Kidney epithelial cell (primary cell): ENCODE results near the gene SNAI1. TPM values are rescaled to one million over a fixed set of nuclear protein-coding genes. Genes with fewer than 3 reads are reported as not detected.

Experiments used
- DNase-seq: peaks from one replicate; pipeline ENCODE4 v3.0.0-alpha.2; 2010; ENCODE audit warnings: low read depth
- H3K27me3 ChIP-seq: 2 replicates; pipeline ENCODE4 v1.6.0; 2011; ENCODE audit warnings: low read length; ENCODE audit not compliant: control insufficient read depth, insufficient read depth
- H3K36me3 ChIP-seq: 2 replicates; pipeline ENCODE4 v1.5.1; 2011; ENCODE audit warnings: low read length; ENCODE audit not compliant: control insufficient read depth, insufficient read depth
- H3K4me3 ChIP-seq: 2 replicates; pipeline ENCODE4 v1.5.1; 2011; ENCODE audit warnings: low read depth, mild to moderate bottlenecking, control low read depth, low read length
- CTCF ChIP-seq: IDR thresholded peaks from 2 replicates; pipeline ENCODE4 v1.5.1; 2011; ENCODE audit warnings: mild to moderate bottlenecking, moderate library complexity, low read length, control low read depth, inconsistent platforms; ENCODE audit not compliant: insufficient read depth, poor library complexity, severe bottlenecking
- total RNA-seq: library from RNA; depleted of rRNA; stranded (reverse); fragments of >200 nt; gene quantifications from 2 replicates; pipeline ENCODE4 v1.2.3, GENCODE V29; 2015

Gene SNAI1
- total RNA-seq, 1 donor from 2014 or later = not detected

GRCh38 chr20:49986049-49986448 lies 3.3 kb downstream of the SNAI1 start:
- H3K4me3 ChIP-seq = no peak overlapping the region
- DNase-seq = no peak
- H3K27me3 ChIP-seq = peaks cover 11% of the 10 kb centered on the region
- TF ChIP-seq CTCF = no peak
- H3K36me3 ChIP-seq = no peaks in the 10 kb centered on the region

- DNase-seq = no peak
- no peak for TF ChIP-seq CTCF
- H3K27me3 ChIP-seq = peaks cover 2% of the 10 kb centered on the region
- no peaks in the 10 kb centered on the region for H3K36me3 ChIP-seq
- H3K4me3 ChIP-seq = no peak overlapping the region
Measured at GRCh38 chr20:49987015-49987867, 4.5 kb downstream of the SNAI1 start.

GRCh38 chr20:49987868-49988690 lies 5.3 kb downstream of the SNAI1 start:
- H3K36me3 ChIP-seq = no peaks in the 10 kb centered on the region
- TF ChIP-seq CTCF = no peak
- no peak overlapping the region for H3K4me3 ChIP-seq
- H3K27me3 ChIP-seq = no peaks in the 10 kb centered on the region
- no peak for DNase-seq

GRCh38 chr20:49989234-49990065 lies 6.7 kb downstream of the SNAI1 start:
- Histone ChIP-seq H3K27me3 (no peaks in the 10 kb centered on the region), H3K4me3 (no peak overlapping the region), H3K36me3 (no peaks in the 10 kb centered on the region)
- TF ChIP-seq CTCF = no peak
- no peak for DNase-seq

- Histone ChIP-seq H3K4me3 (no peak overlapping the region), H3K27me3 (no peaks in the 10 kb centered on the region), H3K36me3 (no peaks in the 10 kb centered on the region)
- TF ChIP-seq CTCF = no peak
- DNase-seq = no peak
Measured at GRCh38 chr20:49990271-49990720, 7.5 kb downstream of the SNAI1 start.
